Testis (tissue), 2 donors: ENCODE data around the gene TLE3.

Experiments
- POLR2A ChIP-seq: fragments of 450-650 bp; IDR thresholded peaks from one replicate; pipeline ENCODE4 v1.6.1; 2017; ENCODE audit warnings: antibody characterized with exemption, mild to moderate bottlenecking, moderate library complexity
- TF ChIP-seq, protein P1 (sequence below), 3 experiments: fragments of 450-650 bp in 2 of 3; fragments of 200-600 bp in 1 of 3; sonication (generic) in 1 of 3; IDR thresholded peaks; one replicate each; pipeline ENCODE4 v1.5.1; 2016 to 2019; ENCODE audit warnings: antibody characterized with exemption in 3 of 3, mild to moderate bottlenecking in 2 of 3, moderate library complexity in 1 of 3

DNA sequence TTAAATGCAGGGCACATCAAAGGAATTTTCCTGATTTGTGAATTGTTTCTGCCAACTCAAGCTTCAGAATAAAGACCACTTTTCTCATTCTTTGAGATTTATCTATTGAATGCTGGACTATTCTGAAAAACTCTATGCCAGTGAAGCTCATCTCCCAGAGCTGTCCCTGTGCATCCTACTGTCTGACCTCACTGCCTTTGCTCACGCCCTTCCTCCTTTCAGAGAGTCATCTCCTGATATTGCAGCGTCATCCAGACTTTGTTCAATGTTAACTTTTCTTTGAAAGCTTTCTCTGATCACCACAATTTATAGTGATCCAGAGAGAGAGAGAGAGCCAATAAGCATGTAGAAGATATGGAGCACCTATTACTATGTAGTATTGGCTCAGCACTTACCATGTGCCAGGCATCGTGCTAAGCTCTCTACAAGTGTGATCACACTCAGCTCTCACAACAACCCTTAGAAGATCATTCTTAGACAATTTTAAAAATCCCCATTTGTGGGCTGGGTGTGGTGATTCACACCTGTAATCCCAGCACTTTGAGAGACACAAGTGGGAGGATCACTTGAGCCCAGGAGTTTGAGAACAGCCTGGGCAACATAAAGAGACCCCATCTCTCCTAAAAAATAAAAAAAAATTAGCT is 30.2 kb upstream of the TLE3 start:
- TF ChIP-seq, protein P1, sequence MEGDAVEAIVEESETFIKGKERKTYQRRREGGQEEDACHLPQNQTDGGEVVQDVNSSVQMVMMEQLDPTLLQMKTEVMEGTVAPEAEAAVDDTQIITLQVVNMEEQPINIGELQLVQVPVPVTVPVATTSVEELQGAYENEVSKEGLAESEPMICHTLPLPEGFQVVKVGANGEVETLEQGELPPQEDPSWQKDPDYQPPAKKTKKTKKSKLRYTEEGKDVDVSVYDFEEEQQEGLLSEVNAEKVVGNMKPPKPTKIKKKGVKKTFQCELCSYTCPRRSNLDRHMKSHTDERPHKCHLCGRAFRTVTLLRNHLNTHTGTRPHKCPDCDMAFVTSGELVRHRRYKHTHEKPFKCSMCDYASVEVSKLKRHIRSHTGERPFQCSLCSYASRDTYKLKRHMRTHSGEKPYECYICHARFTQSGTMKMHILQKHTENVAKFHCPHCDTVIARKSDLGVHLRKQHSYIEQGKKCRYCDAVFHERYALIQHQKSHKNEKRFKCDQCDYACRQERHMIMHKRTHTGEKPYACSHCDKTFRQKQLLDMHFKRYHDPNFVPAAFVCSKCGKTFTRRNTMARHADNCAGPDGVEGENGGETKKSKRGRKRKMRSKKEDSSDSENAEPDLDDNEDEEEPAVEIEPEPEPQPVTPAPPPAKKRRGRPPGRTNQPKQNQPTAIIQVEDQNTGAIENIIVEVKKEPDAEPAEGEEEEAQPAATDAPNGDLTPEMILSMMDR (IDR thresholded peaks at IDR 0.05): no peak
- no peak for TF ChIP-seq POLR2A
